HG02852 (cell line): Measurements from ENCODE around the gene APRT.

Experiments used
- ATAC-seq: cut with Tn5 transposase; IDR thresholded peaks from one replicate; pipeline ENCODE4 v1.9.1; 2021; ENCODE audit warnings: mild to moderate bottlenecking, moderate library complexity; ENCODE audit not compliant: unreplicated experiment

APRT gene

DNA sequence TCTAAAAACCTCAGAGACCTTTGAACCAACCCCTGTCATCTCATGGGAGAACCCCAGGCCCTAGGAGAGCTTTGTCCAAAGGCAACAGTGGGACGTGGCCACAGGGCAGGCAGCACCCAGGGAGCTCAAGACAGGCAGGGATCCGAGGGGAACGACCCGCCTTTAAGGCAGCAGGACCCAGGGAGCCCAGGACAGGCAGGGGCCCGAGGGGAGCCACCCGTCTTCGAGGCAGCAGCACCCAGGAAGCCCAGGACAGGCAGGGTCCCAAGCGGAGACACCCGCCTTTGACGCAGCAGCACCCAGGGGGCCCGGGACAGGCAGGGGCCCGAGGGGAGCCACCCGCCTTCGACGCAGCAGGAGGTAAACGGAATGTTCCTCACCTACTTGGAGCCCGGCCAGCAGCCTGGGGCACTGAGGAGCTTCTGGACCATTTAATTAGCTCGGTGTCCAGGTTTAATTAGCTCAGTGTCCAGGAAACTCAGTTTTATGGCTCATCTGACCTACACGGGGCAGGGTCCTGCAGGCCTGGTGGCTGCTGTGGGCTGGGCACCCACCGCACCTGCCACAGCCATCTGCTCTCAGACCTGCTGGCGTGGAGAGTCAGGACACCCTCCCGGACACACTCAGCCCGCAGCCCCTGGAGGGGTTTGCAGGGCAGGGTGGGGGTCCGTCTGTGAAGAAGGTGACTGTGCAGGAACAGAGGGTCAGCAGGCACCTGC lies 51.1 kb downstream of the APRT start:
- no peak for ATAC-seq

- no peak for ATAC-seq
These were observed 51.8 kb downstream of the APRT start for GRCh38 chr16:88759976-88760350.
